ENCODE results near the gene KRTAP26-1.

The KRTAP26-1 gene

DNA sequence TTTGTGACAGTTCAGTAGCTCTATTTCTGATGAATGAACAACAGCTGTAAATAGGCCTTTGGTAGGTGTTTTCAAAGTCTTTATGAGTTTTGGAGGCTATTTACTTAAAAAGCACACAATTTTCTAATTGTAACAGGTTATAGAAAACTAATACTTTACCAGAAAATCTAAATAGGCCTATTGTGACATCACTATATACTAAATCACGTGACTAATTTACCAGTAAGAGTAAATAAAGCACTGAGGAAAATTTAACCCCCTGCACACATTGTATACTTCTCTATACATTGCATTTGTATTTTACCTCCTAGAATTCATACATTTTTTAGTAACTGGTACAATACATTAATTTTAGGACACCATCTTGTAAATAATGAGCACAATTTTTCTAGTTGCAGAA lies 15.0 kb downstream of the KRTAP26-1 start:
- TF ChIP-seq, protein P1, sequence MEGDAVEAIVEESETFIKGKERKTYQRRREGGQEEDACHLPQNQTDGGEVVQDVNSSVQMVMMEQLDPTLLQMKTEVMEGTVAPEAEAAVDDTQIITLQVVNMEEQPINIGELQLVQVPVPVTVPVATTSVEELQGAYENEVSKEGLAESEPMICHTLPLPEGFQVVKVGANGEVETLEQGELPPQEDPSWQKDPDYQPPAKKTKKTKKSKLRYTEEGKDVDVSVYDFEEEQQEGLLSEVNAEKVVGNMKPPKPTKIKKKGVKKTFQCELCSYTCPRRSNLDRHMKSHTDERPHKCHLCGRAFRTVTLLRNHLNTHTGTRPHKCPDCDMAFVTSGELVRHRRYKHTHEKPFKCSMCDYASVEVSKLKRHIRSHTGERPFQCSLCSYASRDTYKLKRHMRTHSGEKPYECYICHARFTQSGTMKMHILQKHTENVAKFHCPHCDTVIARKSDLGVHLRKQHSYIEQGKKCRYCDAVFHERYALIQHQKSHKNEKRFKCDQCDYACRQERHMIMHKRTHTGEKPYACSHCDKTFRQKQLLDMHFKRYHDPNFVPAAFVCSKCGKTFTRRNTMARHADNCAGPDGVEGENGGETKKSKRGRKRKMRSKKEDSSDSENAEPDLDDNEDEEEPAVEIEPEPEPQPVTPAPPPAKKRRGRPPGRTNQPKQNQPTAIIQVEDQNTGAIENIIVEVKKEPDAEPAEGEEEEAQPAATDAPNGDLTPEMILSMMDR (IDR thresholded peaks at IDR 0.05; ENCODE audit: low read depth, low read length): no peak
- DNase-seq (ENCODE audit: low read depth, low spot score): no peak
- in situ Hi-C loops (cut with HindIII; ENCODE audit: low sequenced_read_pairs): no loop called here
- H3K4me3 ChIP-seq (ENCODE audit: low read depth, low read length): no peak overlapping the region

DNA sequence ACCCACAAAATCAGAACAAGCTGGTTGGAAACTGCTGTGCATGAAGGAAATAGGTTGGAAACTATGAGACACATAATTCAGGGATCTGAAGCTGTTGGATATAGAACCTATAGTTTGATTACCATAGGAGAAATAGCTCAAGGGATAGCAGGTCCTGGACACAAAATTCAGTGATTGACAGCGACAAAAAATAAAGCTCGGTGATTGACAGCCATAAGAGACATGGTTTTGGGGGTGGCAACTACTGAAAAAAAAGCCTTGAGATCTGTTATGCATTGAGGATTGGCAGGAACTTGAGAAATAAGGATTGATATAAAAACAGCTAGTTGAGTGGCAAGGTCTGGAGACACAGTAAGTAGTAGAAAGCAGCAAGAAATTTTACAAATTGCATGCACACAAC lies 30.9 kb downstream of the KRTAP26-1 start, which contains the start of gene KRTAP25-1:
Gene KRTAP25-1 (minus strand): TSS at position 300 of the 400 bp plus-strand sequence. CDS start 24 bp downstream, at position 276.
- no peak for DNase-seq (ENCODE audit: low read depth, low spot score)
- H3K4me3 ChIP-seq (ENCODE audit: low read depth, low read length): no peak within 1 kb of the TSS
- in situ Hi-C loops (cut with HindIII; ENCODE audit: low sequenced_read_pairs): no loop called here
- TF ChIP-seq, protein P1 (IDR thresholded peaks at IDR 0.05; ENCODE audit: low read depth, low read length): no peak

DNA sequence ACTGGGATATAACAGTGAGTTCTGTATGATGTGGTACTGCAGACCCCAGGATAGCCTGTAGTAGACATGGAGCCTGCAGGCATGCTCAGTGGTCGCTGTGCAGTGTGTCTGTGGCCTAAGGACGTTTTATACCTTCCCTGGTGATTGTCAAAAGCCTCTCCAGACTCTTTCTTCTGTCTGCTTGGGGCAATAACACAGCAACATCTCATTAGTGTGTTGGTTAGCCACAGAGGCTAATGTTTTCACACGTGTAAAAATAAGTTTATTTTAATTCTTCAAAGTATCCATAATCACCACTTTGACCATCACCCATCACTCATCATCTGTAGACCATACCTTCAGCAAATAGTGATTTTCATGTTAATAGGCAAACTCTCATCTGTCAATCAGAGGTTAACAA lies 37.3 kb downstream of the KRTAP26-1 start, which contains the start of gene KRTAP24-1:
Gene KRTAP24-1 (minus strand): TSS at position 101 of the 400 bp plus-strand sequence. CDS start 18 bp downstream, at position 83.
- no peak for DNase-seq (ENCODE audit: low read depth, low spot score)
- in situ Hi-C loops (cut with HindIII; ENCODE audit: low sequenced_read_pairs): no loop called here
- no peak within 1 kb of the TSS for H3K4me3 ChIP-seq (ENCODE audit: low read depth, low read length)
- TF ChIP-seq, protein P1 (IDR thresholded peaks at IDR 0.05; ENCODE audit: low read depth, low read length): no peak

DNA sequence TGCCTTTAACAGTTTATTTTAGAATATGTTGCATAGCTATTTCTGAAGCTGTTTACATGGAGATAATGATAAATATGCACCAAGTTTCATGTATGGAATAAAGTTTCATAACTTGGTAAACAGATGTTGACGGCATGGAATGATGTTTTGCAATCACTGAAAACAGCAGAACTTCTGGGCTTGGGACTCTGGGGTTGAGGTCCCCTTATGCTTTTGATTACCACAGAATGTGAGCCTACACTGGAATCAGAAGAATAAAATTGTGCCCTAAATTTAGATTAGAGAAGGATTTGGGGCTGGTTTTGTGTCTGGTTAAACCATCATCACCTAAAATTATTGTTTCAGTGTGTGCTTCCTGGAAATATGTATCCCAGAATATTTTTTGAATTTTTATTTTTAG lies 48.5 kb downstream of the KRTAP26-1 start:
- TF ChIP-seq, protein P1 (IDR thresholded peaks at IDR 0.05; ENCODE audit: low read depth, low read length): no peak
- H3K4me3 ChIP-seq (ENCODE audit: low read depth, low read length): no peak overlapping the region
- no peak for DNase-seq (ENCODE audit: low read depth, low spot score)
- in situ Hi-C loops (cut with HindIII; ENCODE audit: low sequenced_read_pairs): no loop called here

DNA sequence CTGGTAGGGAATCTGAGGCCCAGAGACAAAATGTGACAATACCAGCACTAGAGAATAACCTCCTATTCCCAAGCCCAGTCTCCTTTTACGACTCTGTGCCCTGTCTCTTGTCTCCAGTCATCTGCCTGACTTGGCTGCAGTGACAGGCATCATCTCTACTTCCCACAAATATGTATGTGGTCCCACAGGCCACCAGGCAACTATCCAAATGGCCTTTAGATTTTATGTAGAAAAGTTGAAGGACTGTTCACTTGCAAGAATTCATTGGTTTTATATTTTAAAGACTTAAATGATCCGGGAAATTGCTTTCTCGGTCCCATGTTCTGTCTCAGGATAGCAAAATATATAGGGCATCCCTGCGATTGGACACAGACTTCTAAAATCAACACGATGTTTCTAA lies 49.0 kb downstream of the KRTAP26-1 start:
- H3K4me3 ChIP-seq (ENCODE audit: low read depth, low read length): no peak overlapping the region
- in situ Hi-C loops (cut with HindIII; ENCODE audit: low sequenced_read_pairs): no loop called here
- TF ChIP-seq, protein P1 (IDR thresholded peaks at IDR 0.05; ENCODE audit: low read depth, low read length): no peak
- peak; percentile 0 for DNase-seq (ENCODE audit: low read depth, low spot score)

DNA sequence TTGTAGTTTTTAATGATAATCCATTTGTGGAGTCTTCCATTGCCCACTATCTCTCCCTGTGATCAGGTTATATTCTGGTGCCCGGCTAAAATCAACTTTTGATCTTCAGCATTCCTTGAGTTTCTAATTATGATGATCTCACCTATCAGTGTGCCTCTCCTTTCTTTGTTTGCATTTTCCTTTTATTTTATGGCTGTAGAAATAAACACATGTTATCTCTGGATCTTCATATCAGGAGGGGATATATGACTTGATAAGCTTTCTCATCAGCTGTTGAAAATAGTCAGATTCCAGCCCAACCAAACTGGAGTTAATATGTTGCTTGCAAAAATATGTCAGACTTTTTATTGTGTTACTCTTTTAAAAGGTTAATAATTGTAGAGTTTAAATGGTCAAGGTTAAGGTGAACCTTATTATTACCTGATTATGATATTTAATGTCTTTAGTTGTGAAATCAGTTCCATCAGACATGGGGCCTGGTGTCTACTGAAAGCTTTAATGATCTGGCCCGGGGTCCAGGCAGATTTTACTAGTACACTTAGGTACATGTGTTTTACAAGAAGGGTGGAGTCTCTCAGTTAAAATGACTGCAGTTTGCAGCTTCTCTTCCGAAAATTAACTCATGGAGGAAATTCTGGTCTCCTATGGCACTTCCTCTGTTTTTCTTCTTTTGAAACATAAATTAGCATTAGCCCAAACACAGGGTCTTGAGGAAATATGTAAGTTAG lies 50.1 kb downstream of the KRTAP26-1 start:
- no peak for DNase-seq (ENCODE audit: low read depth, low spot score)
- in situ Hi-C loops (cut with HindIII; ENCODE audit: low sequenced_read_pairs): no loop called here
- TF ChIP-seq, protein P1 (IDR thresholded peaks at IDR 0.05; ENCODE audit: low read depth, low read length): no peak
- H3K4me3 ChIP-seq (ENCODE audit: low read depth, low read length): no peak overlapping the region
